C4-2B (cell line): ENCODE measurements around the gene CNTFR.

Experiments used
- CTCF ChIP-seq: fragments of 450-650 bp; conservative IDR thresholded peaks from 2 replicates; pipeline ENCODE4 v1.5.1; 2017; ENCODE audit warnings: mild to moderate bottlenecking
- ZFX ChIP-seq: fragments of 450-650 bp; IDR thresholded peaks from 2 replicates; pipeline ENCODE4 v1.6.1; 2017

- TF ChIP-seq CTCF (no peak), ZFX (no peak)
These were observed 40.2 kb downstream of the CNTFR start for GRCh38 chr9:34549407-34549732.
